HPDE6-E6E7 (cell line): Measurements from ENCODE around the gene SLC35E3.
"Not testable (repeated sequence)": the region's sequence is repeated elsewhere in the genome, so short reads cannot be mapped to it uniquely, and the experiment has no call there.

ENCODE experiments used
- DNase-seq: peaks from one replicate; pipeline ENCODE4 v3.0.0; 2011; ENCODE audit warnings: missing footprints; ENCODE audit errors: extremely low spot score

Gene SLC35E3

GRCh38 chr12:68794653-68795251 lies 48.8 kb downstream of the SLC35E3 start:
- no peak for DNase-seq

- DNase-seq, result no peak
Measured at GRCh38 chr12:68796399-68796798, 50.4 kb downstream of the SLC35E3 start.

- DNase-seq, result no peak
Measured at GRCh38 chr12:68798882-68799234, 52.9 kb downstream of the SLC35E3 start.

- DNase-seq, result no peak
Measured at GRCh38 chr12:68800294-68800693, 54.3 kb downstream of the SLC35E3 start.

GRCh38 chr12:68801124-68801523 lies 55.1 kb downstream of the SLC35E3 start:
- DNase-seq, result not testable (repeated sequence)

- not testable (repeated sequence) for DNase-seq
Measured at GRCh38 chr12:68802372-68802745, 56.4 kb downstream of the SLC35E3 start.

- not testable (repeated sequence) for DNase-seq
Measured at GRCh38 chr12:68802911-68803651, 57.1 kb downstream of the SLC35E3 start.

- DNase-seq, result no peak
Measured at GRCh38 chr12:68803948-68804656, 58.1 kb downstream of the SLC35E3 start.

- no peak for DNase-seq
Measured at GRCh38 chr12:68804657-68805591, 58.9 kb downstream of the SLC35E3 start.

GRCh38 chr12:68805592-68806120 lies 59.7 kb downstream of the SLC35E3 start:
- DNase-seq, result no peak

GRCh38 chr12:68806488-68807237 lies 60.7 kb downstream of the SLC35E3 start:
- DNase-seq, result no peak

- not testable (repeated sequence) for DNase-seq
Measured at GRCh38 chr12:68807274-68807575, 61.2 kb downstream of the SLC35E3 start.

GRCh38 chr12:68807576-68808387 lies 61.8 kb downstream of the SLC35E3 start, which contains the start of gene MDM2:
TSS of gene MDM2 (plus strand) at chr12:68808177. CDS start at chr12:68808478, 301 bp downstream.
- peak; percentile 90 for DNase-seq

- peak; percentile 84 for DNase-seq
Measured at GRCh38 chr12:68808388-68809189, 62.6 kb downstream of the SLC35E3 start.

GRCh38 chr12:68809190-68810026 lies 63.4 kb downstream of the SLC35E3 start:
- DNase-seq, result no peak

GRCh38 chr12:68810027-68810389 lies 64.0 kb downstream of the SLC35E3 start:
- DNase-seq, result not testable (repeated sequence)

- DNase-seq, result not testable (repeated sequence)
Measured at GRCh38 chr12:68811573-68811972, 65.6 kb downstream of the SLC35E3 start.

GRCh38 chr12:68812553-68813241 lies 66.7 kb downstream of the SLC35E3 start:
- DNase-seq, result no peak
